Measurements from ENCODE around the gene ZMAT2. TPM values are rescaled to one million over a fixed set of nuclear protein-coding genes. Genes with fewer than 3 reads are reported as not detected.
A peak's percentile ranks its signal among the peaks of the same experiment; 100 is the strongest.
"Not testable (repeated sequence)": the region's sequence is repeated elsewhere in the genome, so short reads cannot be mapped to it uniquely, and the experiment has no call there.

ZMAT2 gene
- total RNA-seq, 1 donor from 2014 or later: 71.5 TPM

DNA sequence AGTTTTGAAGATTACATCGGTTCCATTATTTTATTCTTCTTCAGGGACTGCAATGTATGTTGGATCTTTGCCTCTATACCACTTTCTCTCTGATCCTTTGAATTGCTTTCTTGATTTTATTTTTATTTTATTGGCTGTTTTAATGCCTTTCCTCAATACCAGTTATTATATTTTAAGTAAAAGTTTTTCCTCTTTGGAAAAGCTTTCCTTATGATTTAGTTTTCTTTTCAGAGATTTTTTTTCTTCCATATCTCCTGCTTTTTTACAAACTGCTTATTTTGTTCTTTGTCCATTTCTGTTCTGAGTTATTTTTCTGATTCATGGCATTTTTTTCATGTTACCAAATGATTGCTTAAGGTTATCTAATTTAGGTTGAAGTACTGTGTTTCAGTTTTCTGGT, 11.5 kb downstream of the ZMAT2 start:
- H3K36me3 Mint-ChIP-seq: peaks cover 2% of the 10 kb centered on the region
- Histone ChIP-seq H3K27me3 (peaks cover 27% of the 10 kb centered on the region), H3K4me1 (no peaks in the 10 kb centered on the region), H3F3A (ENCODE audit: low read depth) (peaks cover 11% of the 10 kb centered on the region), H3K4me3 (no peak overlapping the region), H4K20me1 (ENCODE audit: low read depth) (no peaks in the 10 kb centered on the region), H3K36me3 (no peaks in the 10 kb centered on the region), H2AFZ (replicated peaks) (no peak overlapping the region), H3K9ac (no peak overlapping the region), H3K4me2 (peak overlapping the region; percentile 72), H3K9me3 (ENCODE audit: low read depth) (no peaks in the 10 kb centered on the region), H3K27ac (no peak overlapping the region), H3K79me2 (ENCODE audit: low read depth) (no peaks in the 10 kb centered on the region)
- H3K9me3 Mint-ChIP-seq: peaks cover 4% of the 10 kb centered on the region
- peaks cover 14% of the 10 kb centered on the region for H3K4me1 Mint-ChIP-seq
- TF ChIP-seq EZH2 (IDR thresholded peaks at IDR 0.05): no peak
- TF ChIP-seq EZH2phosphoT487 (IDR thresholded peaks at IDR 0.05): no peak
- TF ChIP-seq, protein P1, sequence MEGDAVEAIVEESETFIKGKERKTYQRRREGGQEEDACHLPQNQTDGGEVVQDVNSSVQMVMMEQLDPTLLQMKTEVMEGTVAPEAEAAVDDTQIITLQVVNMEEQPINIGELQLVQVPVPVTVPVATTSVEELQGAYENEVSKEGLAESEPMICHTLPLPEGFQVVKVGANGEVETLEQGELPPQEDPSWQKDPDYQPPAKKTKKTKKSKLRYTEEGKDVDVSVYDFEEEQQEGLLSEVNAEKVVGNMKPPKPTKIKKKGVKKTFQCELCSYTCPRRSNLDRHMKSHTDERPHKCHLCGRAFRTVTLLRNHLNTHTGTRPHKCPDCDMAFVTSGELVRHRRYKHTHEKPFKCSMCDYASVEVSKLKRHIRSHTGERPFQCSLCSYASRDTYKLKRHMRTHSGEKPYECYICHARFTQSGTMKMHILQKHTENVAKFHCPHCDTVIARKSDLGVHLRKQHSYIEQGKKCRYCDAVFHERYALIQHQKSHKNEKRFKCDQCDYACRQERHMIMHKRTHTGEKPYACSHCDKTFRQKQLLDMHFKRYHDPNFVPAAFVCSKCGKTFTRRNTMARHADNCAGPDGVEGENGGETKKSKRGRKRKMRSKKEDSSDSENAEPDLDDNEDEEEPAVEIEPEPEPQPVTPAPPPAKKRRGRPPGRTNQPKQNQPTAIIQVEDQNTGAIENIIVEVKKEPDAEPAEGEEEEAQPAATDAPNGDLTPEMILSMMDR (IDR thresholded peaks at IDR 0.05): no peak
- H3K4me3 Mint-ChIP-seq: peak overlapping the region; percentile 92
- peaks cover 10% of the 10 kb centered on the region for H3K27me3 Mint-ChIP-seq (ENCODE audit: insufficient read depth, low read depth)
- no peak for DNase-seq (ENCODE audit: low spot score)
- H3K27ac Mint-ChIP-seq: no peak overlapping the region

DNA sequence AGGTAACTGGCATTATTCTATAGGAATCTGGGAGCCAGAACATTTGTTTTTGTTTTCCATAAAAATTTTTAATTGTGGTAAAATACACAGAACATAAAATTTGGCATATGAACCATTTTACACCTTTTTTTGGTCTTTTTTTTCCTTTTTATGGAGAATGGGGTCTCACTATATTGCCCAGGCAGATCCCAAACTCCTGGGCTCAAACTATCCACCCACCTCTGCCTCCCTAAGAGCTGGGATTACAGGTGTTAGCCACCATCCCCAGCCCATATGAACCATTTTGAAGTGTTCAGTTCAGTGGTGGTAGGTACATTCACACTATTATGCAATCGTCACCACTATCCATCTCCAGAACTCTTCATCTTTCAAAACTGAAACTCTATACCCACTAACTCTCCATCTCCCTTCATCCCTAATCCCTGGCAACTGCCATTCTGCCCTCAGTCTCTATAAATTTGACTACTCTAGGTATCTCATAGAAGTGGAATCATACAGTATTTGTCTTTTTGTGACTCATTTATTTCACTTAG, 13.4 kb downstream of the ZMAT2 start:
- H3K9me3 Mint-ChIP-seq: peaks cover 4% of the 10 kb centered on the region
- TF ChIP-seq, protein P1 (IDR thresholded peaks at IDR 0.05): no peak
- no peak for TF ChIP-seq EZH2 (IDR thresholded peaks at IDR 0.05)

DNA sequence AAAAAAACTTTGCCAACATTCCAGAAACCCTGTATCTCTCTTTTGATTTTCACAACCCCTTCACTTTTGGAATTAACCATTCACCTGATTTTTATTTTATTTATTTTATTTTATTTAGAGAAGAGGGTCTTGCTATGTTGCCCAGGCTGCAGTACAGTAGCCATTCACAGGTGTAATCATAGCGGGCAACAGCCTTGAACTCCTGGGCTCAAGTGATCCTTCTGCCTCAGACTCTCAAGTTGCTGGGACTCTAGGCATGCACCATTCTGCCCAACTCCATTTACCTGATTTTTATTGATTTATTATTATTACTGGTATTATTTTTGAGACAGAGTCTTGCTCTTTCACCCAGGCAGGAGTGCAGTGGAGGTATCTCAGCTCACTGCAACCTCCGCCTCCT, 16.0 kb downstream of the ZMAT2 start:
- not testable (repeated sequence) for H3K4me3 ChIP-seq; H3K4me1 ChIP-seq; H3K36me3 ChIP-seq; H3K36me3 Mint-ChIP-seq; H3F3A ChIP-seq (ENCODE audit: low read depth); H3K27me3 Mint-ChIP-seq (ENCODE audit: insufficient read depth, low read depth); DNase-seq (ENCODE audit: low spot score); H3K9me3 Mint-ChIP-seq; H3K4me3 Mint-ChIP-seq; H3K27me3 ChIP-seq; H3K79me2 ChIP-seq (ENCODE audit: low read depth); H3K9me3 ChIP-seq (ENCODE audit: low read depth); H3K27ac Mint-ChIP-seq; H3K9ac ChIP-seq; H4K20me1 ChIP-seq (ENCODE audit: low read depth); H3K4me2 ChIP-seq; H3K27ac ChIP-seq; H3K4me1 Mint-ChIP-seq; H2AFZ ChIP-seq (replicated peaks)

More for the DNA sequence above, 13.4 kb downstream of the ZMAT2 start:
- H3K9me3 ChIP-seq (ENCODE audit: low read depth): no peaks in the 10 kb centered on the region
- no peaks in the 10 kb centered on the region for H3K79me2 ChIP-seq (ENCODE audit: low read depth)
- no peaks in the 10 kb centered on the region for H3K36me3 ChIP-seq
- Mint-ChIP-seq H3K27me3 (ENCODE audit: insufficient read depth, low read depth) (peaks cover 10% of the 10 kb centered on the region), H3K4me1 (peaks cover 14% of the 10 kb centered on the region), H3K36me3 (peaks cover 2% of the 10 kb centered on the region), H3K4me3 (no peak overlapping the region), H3K27ac (no peak overlapping the region)
- H3K4me3 ChIP-seq: no peak overlapping the region
- H3K4me1 ChIP-seq: no peaks in the 10 kb centered on the region
- H2AFZ ChIP-seq (replicated peaks): no peak overlapping the region
- DNase-seq (ENCODE audit: low spot score): no peak
- peaks cover 27% of the 10 kb centered on the region for H3K27me3 ChIP-seq
- no peak overlapping the region for H3K9ac ChIP-seq
- no peak overlapping the region for H3K4me2 ChIP-seq
- no peak overlapping the region for H3K27ac ChIP-seq
- no peaks in the 10 kb centered on the region for H4K20me1 ChIP-seq (ENCODE audit: low read depth)
- H3F3A ChIP-seq (ENCODE audit: low read depth): peaks cover 7% of the 10 kb centered on the region

DNA sequence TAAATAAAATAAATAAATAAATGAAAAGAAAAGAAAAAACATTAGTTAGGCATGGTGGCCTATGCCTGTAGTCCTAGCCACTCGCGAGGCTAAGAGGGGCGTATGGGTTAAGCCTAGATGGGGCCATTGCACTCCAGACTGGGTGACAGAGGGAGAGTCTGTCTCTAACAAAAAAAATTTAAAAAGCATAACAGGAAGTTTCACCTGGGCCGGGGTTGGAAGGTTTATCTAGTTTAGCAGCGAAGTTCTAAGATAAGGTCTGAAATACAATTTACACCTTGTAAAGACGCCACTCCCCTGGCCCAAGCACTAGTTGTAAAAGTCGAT, 18.0 kb downstream of the ZMAT2 start:
- Mint-ChIP-seq H3K4me1 (no peaks in the 10 kb centered on the region), H3K36me3 (no peaks in the 10 kb centered on the region), H3K27ac (no peak overlapping the region), H3K27me3 (ENCODE audit: insufficient read depth, low read depth) (no peaks in the 10 kb centered on the region), H3K4me3 (no peak overlapping the region), H3K9me3 (no peaks in the 10 kb centered on the region)
- H3K27me3 ChIP-seq: no peaks in the 10 kb centered on the region
- no peak overlapping the region for H2AFZ ChIP-seq (replicated peaks)
- no peaks in the 10 kb centered on the region for H3F3A ChIP-seq (ENCODE audit: low read depth)
- H3K9ac ChIP-seq: no peak overlapping the region
- H4K20me1 ChIP-seq (ENCODE audit: low read depth): no peaks in the 10 kb centered on the region
- TF ChIP-seq EZH2phosphoT487 (IDR thresholded peaks at IDR 0.05): no peak
- no peak for TF ChIP-seq EZH2 (IDR thresholded peaks at IDR 0.05)
- TF ChIP-seq, protein P1 (IDR thresholded peaks at IDR 0.05): no peak
- no peak overlapping the region for H3K4me2 ChIP-seq
- H3K79me2 ChIP-seq (ENCODE audit: low read depth): no peaks in the 10 kb centered on the region
- H3K4me1 ChIP-seq: no peaks in the 10 kb centered on the region
- no peaks in the 10 kb centered on the region for H3K36me3 ChIP-seq
- no peak overlapping the region for H3K27ac ChIP-seq
- H3K9me3 ChIP-seq (ENCODE audit: low read depth): no peaks in the 10 kb centered on the region
- no peak for DNase-seq (ENCODE audit: low spot score)
- H3K4me3 ChIP-seq: no peak overlapping the region

DNA sequence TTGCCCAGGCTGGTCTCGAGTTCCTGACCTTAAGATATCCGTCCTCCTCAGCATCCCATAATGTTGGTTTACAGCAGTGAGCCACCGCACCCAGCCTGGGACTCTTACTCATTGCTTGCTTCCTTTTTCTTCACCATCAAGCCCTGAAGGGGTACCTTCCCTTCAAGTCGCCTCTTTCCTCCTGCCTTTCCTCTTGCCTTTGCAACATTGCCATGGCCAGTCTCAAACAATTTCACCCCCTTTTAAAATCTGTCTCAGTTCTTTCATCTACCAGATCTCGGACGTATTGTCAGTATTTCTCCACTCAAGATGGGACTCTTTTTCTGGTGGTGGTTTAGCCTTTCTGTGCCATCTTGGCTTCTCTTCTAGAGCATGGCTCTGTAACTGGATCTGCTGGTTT, 20.5 kb downstream of the ZMAT2 start:
- H3F3A ChIP-seq (ENCODE audit: low read depth); H3K4me1 Mint-ChIP-seq; H3K4me1 ChIP-seq; H3K36me3 ChIP-seq; H3K27ac ChIP-seq; H3K4me2 ChIP-seq; H3K36me3 Mint-ChIP-seq; H3K79me2 ChIP-seq (ENCODE audit: low read depth); H3K27ac Mint-ChIP-seq; H3K27me3 ChIP-seq; H3K9me3 Mint-ChIP-seq; H3K4me3 ChIP-seq; H3K9ac ChIP-seq; H2AFZ ChIP-seq (replicated peaks); H4K20me1 ChIP-seq (ENCODE audit: low read depth); DNase-seq (ENCODE audit: low spot score); H3K27me3 Mint-ChIP-seq (ENCODE audit: insufficient read depth, low read depth); H3K4me3 Mint-ChIP-seq; H3K9me3 ChIP-seq (ENCODE audit: low read depth): not testable (repeated sequence)

DNA sequence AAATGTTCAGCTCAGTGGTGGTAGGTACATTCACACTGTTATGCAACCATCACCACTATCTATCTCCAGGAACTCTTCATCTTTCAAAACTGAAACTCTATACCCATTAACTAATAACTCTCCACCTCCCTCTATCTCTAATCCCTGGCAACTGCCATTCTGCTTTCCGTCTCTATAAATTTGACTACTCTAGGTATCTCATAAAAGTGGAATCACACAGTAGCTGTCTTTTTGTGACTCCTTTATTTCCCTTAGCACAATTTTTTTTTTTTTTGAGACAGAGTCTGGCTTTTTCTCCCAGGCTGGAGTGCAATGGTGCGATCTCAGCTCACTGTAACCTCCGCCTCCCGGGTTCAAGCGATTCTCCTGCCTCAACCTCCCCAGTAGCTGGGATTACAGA, 21.1 kb downstream of the ZMAT2 start:
- not testable (repeated sequence) for H3K4me1 ChIP-seq, H3K27me3 ChIP-seq, H3K4me3 Mint-ChIP-seq

More for the DNA sequence above, 21.1 kb downstream of the ZMAT2 start:
- H3F3A ChIP-seq (ENCODE audit: low read depth); H3K9me3 ChIP-seq (ENCODE audit: low read depth); H3K27ac ChIP-seq; H3K9me3 Mint-ChIP-seq; H3K4me1 Mint-ChIP-seq; H4K20me1 ChIP-seq (ENCODE audit: low read depth); DNase-seq (ENCODE audit: low spot score); H3K9ac ChIP-seq; H2AFZ ChIP-seq (replicated peaks); H3K27ac Mint-ChIP-seq; H3K79me2 ChIP-seq (ENCODE audit: low read depth); H3K4me3 ChIP-seq; H3K4me2 ChIP-seq; H3K27me3 Mint-ChIP-seq (ENCODE audit: insufficient read depth, low read depth); H3K36me3 Mint-ChIP-seq; H3K36me3 ChIP-seq: not testable (repeated sequence)
